ENCODE results near the gene HSPB7. TPM values are rescaled to one million over a fixed set of nuclear protein-coding genes. Genes with fewer than 3 reads are reported as not detected.

HSPB7 gene
- total RNA-seq, 2 experiments from 2014 or later: not detected

DNA sequence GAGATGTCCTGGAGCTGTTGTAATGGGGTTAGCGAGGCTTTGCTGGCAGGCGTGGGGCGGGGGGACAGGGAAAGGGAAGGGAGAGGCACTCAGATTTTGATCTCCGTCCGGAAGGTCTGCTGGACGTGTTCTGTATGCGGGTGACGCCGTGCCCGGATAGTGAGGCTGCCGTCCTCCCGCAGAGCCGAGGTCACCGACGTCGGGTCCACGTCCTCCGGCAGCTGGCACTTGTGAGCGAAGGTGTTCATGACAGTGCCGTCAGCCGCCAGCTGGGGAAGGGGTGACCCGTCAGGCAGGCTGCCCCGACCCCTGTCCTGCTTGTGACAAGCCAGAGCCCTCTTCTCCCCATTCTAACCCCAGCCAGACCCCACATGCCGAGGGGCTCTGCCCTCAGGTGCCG is 2.4 kb downstream of the HSPB7 start:
- H3K27me3 Mint-ChIP-seq: peaks cover 20% of the 10 kb centered on the region
- ATAC-seq: no peak
- CTCF ChIA-PET: no interaction called here

DNA sequence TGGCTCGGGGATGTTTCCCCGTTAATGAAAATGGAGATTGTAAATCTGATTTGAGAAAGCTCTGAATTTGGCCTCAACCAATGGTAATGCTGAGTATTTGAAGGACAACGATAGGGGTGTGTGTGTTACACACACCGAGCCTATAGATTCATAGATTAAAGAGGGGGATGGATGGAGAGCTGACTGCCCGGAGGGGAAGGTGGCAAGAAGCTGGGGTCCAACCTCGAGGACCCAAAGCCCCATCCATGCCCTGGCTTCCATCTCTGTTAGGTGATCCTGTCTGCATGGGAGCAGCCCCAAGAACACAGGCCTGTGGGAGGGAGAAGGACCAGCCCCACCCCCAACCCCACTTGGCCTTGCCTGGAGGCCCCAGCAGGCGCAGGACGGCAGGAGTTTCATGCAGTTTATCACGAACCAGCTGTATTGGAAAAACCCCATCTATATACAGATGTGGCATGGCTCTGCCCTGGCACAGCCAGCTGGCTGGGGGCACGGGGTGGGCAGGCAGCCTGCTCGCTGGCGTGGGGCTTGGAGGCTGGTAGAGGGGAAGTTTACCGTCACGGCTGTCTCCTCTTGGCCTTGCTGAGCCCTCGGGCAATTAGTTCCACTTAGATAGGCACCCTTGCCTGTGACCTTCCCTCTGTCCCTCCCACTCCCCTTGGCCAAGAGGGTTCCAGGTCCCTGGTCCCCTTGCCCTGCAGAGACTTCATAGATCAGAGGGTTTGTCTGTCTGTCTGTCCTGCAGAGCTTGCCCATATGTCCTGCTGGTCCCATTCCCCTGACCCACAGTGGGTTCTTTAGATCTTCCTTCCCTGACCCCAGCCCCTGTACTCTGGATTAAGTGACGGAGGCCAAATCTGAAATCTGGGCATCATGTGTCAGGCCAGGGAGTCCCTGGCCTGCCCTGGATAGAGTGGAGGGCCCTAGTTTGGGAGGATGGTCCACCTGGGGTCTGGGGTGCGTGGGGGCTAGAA is 3.0 kb downstream of the HSPB7 start:
- Mint-ChIP-seq H3K27ac (no peak overlapping the region), H3K9me3 (ENCODE audit: low read depth) (no peaks in the 10 kb centered on the region), H3K36me3 (no peaks in the 10 kb centered on the region), H3K4me1 (peaks cover 2% of the 10 kb centered on the region), H3K4me3 (no peak overlapping the region), H3K27me3 (peaks cover 20% of the 10 kb centered on the region)
- DNase-seq (no peak), ATAC-seq (no peak)
- CTCF ChIA-PET: interaction anchor here (1.2 kb wide), 1 partner anchor 66 kb away, joined by 4 read pairs; no protein-coding TSS in a partner anchor

More for the DNA sequence above, 2.4 kb downstream of the HSPB7 start:
- H3K36me3 Mint-ChIP-seq: no peaks in the 10 kb centered on the region
- no peak overlapping the region for H3K27ac Mint-ChIP-seq
- H3K4me3 Mint-ChIP-seq: no peak overlapping the region
- H3K9me3 Mint-ChIP-seq (ENCODE audit: low read depth): no peaks in the 10 kb centered on the region
- no peak for DNase-seq
- H3K4me1 Mint-ChIP-seq: peaks cover 2% of the 10 kb centered on the region

DNA sequence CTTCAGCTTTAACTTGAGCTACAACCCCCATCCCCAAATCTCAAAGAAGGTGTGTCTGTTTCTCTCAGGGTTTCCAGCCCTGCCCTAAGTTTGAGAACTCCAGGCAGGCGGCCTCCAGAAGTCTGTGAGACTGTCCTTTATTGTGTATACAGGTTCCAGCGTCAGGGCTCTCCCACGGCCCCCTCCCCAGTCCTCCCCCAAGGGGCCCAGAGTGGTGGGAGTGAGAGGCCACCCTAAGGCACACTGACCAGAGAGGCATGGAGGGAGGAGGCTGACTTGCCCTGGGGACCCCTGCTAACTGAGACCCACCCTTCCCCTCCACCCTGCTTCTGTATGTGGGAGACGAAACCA is 4.0 kb downstream of the HSPB7 start:
- no peaks in the 10 kb centered on the region for H3K9me3 Mint-ChIP-seq (ENCODE audit: low read depth)
- H3K36me3 Mint-ChIP-seq: no peaks in the 10 kb centered on the region
- DNase-seq: no peak
- no peak overlapping the region for H3K4me3 Mint-ChIP-seq
- H3K27ac Mint-ChIP-seq: no peak overlapping the region
- H3K4me1 Mint-ChIP-seq: peaks cover 2% of the 10 kb centered on the region
- no peak for ATAC-seq
- CTCF ChIA-PET: interaction anchor here (1.1 to 1.6 kb wide), 3 partner anchors 55 to 222 kb away, joined by 3 to 4 read pairs (median 3); no protein-coding TSS in a partner anchor
- H3K27me3 Mint-ChIP-seq: peaks cover 20% of the 10 kb centered on the region

DNA sequence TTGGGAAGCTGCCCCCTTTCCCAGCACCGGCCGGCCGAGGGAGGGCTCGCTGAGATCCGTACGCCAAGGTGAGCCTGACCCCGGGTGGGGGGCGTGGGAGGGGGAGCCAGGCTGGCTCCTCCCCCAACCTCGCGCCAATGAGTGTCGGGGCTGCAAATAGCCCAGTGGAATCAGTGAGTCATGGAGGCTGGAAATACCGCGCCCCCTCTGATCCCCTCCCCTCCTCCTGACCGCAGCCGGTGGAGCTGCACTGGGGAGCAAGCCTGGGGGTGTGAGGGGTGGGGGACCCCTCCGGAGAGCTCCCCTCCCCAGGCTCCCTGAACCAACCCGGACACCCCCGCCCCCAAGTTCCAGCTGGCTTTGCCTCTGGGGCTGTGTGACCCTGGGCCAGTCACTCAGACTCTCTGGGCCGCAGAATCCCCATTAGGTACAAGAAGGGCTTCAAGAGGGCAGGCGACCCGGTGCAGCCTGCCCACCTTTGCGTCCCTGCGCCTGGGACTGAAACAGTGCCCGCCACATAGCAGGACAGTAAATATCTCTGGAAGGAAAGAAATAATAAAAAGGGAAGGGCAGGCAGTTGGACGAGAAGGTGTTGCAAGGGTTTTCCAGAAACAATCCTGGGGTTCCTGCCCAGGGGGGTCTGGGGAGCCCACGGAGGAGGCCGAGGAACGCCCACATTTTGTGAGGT is 4.5 kb downstream of the HSPB7 start:
- CTCF ChIA-PET: interaction anchor here (1.1 to 1.6 kb wide), 2 partner anchors 55 to 222 kb away, joined by 3 read pairs; no protein-coding TSS in a partner anchor
- Mint-ChIP-seq H3K27ac (no peak overlapping the region), H3K4me1 (peaks cover 2% of the 10 kb centered on the region), H3K36me3 (no peaks in the 10 kb centered on the region), H3K9me3 (ENCODE audit: low read depth) (no peaks in the 10 kb centered on the region), H3K4me3 (no peak overlapping the region), H3K27me3 (peaks cover 20% of the 10 kb centered on the region)
- DNase-seq (peak; percentile 50), ATAC-seq (peak; percentile 49)

DNA sequence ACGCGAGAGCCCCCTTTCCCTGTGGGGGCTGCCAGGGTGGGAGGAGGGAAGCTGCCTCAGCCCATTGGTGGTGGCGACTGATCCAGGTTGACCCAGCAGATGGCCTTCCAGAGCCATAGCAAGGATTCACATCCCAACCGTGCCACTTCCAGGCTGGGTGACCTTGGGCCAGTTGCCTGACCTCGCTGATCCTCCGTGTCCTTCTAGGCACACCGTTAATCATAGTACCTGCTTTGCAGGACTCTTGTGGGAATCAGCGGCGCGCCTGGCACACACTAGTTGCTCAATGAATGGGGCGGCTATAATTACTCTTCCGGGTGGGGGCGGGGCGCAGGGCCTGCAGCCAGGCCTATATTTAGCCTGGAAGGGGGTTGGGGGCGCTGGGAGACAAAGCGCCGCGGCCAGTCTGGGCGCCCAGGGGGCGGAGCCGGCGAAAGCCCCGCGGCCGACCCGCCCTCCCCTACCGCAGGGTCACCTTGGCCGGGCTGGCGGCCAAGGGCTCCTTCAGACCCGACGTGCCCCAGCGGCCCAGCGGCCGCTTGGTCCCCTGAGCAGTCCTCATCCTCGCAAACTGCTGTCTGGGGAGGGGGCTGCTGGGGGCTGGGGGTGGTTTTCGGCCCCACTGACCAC is 5.1 kb downstream of the HSPB7 start:
- Mint-ChIP-seq H3K36me3 (no peaks in the 10 kb centered on the region), H3K4me3 (no peak overlapping the region), H3K27me3 (peaks cover 20% of the 10 kb centered on the region), H3K4me1 (peaks cover 4% of the 10 kb centered on the region), H3K9me3 (ENCODE audit: low read depth) (no peaks in the 10 kb centered on the region), H3K27ac (no peak overlapping the region)
- CTCF ChIA-PET: interaction anchor here (1.0 to 1.6 kb wide), 3 partner anchors 56 to 221 kb away, joined by 3 to 4 read pairs (median 3); no protein-coding TSS in a partner anchor
- DNase-seq (peak; percentile 51), ATAC-seq (peak; percentile 52)

DNA sequence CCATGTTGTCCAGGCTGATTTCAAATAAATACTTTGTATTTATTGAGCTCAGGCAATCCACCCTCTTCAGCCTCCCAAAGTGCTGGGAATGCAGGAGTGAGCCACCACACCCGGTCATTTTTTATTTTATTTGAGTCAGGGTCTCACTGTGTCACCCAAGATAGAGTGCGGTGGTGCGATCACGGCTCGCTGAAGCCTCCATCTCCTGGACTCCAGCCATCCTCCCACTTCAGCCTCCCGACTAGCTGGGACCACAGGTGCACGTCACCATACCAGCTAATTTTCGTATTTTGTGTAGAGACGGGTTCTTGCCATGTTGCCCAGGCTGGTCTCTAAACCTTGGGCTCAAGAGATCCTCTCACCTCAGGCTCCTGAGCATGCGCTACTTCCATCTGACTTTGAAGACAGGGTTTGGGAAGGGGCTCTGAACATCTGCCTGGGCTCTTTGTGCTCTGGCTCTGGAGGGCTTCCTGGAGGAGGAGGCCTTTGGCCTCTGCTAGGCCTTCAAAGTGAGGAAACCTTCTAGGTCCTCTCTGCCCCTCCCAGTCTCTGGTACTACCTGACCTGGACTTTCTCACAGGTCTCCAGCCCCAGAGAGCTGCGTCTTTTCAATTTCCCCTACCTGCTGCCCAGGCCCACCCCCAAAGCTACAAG is 5.8 kb downstream of the HSPB7 start:
- ATAC-seq (no peak), DNase-seq (no peak)
- Mint-ChIP-seq H3K4me3 (no peak overlapping the region), H3K9me3 (ENCODE audit: low read depth) (no peaks in the 10 kb centered on the region), H3K4me1 (peaks cover 6% of the 10 kb centered on the region), H3K27me3 (peaks cover 20% of the 10 kb centered on the region), H3K27ac (no peak overlapping the region), H3K36me3 (no peaks in the 10 kb centered on the region)
- CTCF ChIA-PET: interaction anchor here (1.0 to 2.1 kb wide), 4 partner anchors 56 to 197 kb away, joined by 3 to 6 read pairs (median 4); no protein-coding TSS in a partner anchor

DNA sequence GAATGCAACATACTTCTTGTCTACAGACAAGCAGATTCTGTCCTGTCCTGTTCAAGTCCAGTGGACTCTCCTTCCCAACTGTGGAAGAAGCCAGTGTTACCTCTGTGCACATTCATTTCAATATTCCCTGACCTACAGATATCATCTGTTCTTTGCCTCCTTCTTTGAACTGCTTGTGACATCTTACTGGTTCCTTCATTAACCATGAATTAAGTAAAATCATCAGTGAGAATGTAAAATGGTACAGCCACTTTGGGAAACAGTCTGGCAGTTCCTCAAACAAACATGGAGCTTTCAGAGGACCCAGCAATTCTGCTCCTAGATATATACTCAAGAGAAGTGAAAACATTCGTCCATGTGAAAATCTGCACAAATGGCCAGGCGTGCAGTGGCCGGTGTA is 7.0 kb downstream of the HSPB7 start:
- DNase-seq (no peak), ATAC-seq (no peak)
- Mint-ChIP-seq H3K36me3 (no peaks in the 10 kb centered on the region), H3K9me3 (ENCODE audit: low read depth) (no peaks in the 10 kb centered on the region), H3K4me1 (peaks cover 14% of the 10 kb centered on the region), H3K27ac (no peak overlapping the region), H3K4me3 (no peak overlapping the region), H3K27me3 (peaks cover 20% of the 10 kb centered on the region)
- CTCF ChIA-PET: interaction anchor here (1.0 to 5.5 kb wide), 4 partner anchors 45 to 195 kb away, joined by 3 to 39 read pairs (median 5); no protein-coding TSS in a partner anchor

DNA sequence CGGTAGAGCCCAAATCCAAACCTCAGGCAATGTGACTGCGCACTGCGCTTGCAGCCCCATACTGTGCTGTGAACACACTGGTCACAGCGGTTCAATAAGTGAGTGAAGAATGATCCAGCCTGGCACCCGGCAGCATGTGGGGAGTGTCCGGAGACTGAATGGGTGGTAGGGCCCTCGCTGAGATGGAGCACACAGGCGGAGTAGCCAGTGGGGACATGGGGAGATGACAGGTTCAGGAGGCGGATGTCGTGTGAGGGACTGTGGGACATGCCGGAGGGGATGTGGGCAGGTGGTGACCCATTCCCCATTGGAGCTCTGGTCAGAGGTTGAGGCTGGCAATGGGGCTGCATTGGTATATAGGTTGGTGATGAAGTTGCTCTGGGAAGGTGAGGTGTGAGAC is 8.2 kb downstream of the HSPB7 start:
- Mint-ChIP-seq H3K27ac (no peak overlapping the region), H3K9me3 (ENCODE audit: low read depth) (no peaks in the 10 kb centered on the region), H3K4me3 (no peak overlapping the region), H3K4me1 (peaks cover 14% of the 10 kb centered on the region), H3K27me3 (peaks cover 20% of the 10 kb centered on the region), H3K36me3 (no peaks in the 10 kb centered on the region)
- DNase-seq: no peak
- CTCF ChIA-PET: interaction anchor here (0.6 to 5.5 kb wide), 11 partner anchors 9 to 218 kb away, joined by 3 to 39 read pairs (median 4); partner anchors contain the start of gene HSPB7
- ATAC-seq: no peak

DNA sequence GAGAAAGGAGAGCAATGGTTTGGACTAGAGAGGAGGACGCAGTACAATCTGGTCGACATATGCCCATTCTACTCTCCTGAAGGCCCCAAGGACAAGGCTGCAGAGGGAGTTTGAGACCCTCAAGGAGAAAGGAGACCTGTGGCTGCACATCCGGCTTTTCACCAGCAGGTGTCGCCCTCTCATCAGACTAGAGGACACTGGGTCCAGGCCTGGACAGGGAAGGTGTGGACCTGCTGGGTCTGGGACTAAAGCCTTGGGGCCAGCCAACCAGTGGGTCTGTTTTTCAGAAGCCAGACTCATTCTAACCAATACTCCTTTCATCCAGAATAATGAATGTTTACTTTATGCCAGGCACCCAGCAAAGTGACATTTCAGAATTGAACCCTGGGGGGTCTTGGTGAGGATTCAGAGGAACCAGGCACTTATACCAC is 8.8 kb downstream of the HSPB7 start:
- no peak overlapping the region for H3K27ac Mint-ChIP-seq
- H3K4me1 Mint-ChIP-seq: peaks cover 14% of the 10 kb centered on the region
- DNase-seq (peak; percentile 83), ATAC-seq (peak; percentile 62)
- H3K36me3 Mint-ChIP-seq: no peaks in the 10 kb centered on the region
- H3K4me3 Mint-ChIP-seq: no peak overlapping the region
- peaks cover 13% of the 10 kb centered on the region for H3K27me3 Mint-ChIP-seq
- H3K9me3 Mint-ChIP-seq (ENCODE audit: low read depth): no peaks in the 10 kb centered on the region
- CTCF ChIA-PET: interaction anchor here (0.6 to 5.5 kb wide), 13 partner anchors 9 to 261 kb away, joined by 3 to 39 read pairs (median 3); partner anchors contain the start of gene HSPB7

DNA sequence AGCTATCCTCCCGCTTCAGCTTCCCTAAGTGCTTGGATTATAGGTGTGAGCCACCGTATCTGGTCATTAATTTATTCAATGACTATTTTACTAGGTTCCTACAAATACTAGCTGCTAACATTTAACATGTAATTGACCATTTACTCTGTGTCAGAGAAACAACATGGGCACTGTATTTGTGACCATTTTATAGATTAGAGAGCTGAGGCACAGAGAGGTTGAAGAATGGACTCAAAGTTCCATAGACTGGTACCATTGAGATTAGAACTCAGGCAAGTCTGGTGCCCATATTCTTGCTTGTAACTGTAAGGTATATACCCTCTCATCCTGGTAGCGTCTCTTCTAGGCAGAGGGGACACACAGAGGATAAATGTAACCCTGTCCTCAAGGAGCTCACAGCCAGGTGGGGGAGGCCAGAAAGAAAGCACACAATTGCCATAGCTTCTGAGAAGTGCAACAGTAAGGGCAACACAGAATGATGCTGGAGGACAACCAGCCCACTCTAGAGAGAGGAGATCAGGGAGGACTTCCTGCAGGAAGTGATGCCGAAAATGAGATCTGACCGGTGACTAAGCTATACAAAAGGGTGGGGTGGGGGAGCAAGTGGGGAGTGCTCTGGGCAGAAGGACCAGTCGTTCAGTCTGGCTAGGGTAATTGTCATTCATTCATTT is 10.0 kb downstream of the HSPB7 start:
- no peak for DNase-seq
- no peaks in the 10 kb centered on the region for H3K36me3 Mint-ChIP-seq
- ATAC-seq: no peak
- CTCF ChIA-PET: interaction anchor here (0.7 to 5.5 kb wide), 17 partner anchors 9 to 310 kb away, joined by 3 to 39 read pairs (median 3); partner anchors contain the start of gene FAM131C
- H3K4me1 Mint-ChIP-seq: peaks cover 14% of the 10 kb centered on the region
- H3K9me3 Mint-ChIP-seq (ENCODE audit: low read depth): no peaks in the 10 kb centered on the region
- no peak overlapping the region for H3K27ac Mint-ChIP-seq
- H3K4me3 Mint-ChIP-seq: no peak overlapping the region
- peaks cover 12% of the 10 kb centered on the region for H3K27me3 Mint-ChIP-seq

DNA sequence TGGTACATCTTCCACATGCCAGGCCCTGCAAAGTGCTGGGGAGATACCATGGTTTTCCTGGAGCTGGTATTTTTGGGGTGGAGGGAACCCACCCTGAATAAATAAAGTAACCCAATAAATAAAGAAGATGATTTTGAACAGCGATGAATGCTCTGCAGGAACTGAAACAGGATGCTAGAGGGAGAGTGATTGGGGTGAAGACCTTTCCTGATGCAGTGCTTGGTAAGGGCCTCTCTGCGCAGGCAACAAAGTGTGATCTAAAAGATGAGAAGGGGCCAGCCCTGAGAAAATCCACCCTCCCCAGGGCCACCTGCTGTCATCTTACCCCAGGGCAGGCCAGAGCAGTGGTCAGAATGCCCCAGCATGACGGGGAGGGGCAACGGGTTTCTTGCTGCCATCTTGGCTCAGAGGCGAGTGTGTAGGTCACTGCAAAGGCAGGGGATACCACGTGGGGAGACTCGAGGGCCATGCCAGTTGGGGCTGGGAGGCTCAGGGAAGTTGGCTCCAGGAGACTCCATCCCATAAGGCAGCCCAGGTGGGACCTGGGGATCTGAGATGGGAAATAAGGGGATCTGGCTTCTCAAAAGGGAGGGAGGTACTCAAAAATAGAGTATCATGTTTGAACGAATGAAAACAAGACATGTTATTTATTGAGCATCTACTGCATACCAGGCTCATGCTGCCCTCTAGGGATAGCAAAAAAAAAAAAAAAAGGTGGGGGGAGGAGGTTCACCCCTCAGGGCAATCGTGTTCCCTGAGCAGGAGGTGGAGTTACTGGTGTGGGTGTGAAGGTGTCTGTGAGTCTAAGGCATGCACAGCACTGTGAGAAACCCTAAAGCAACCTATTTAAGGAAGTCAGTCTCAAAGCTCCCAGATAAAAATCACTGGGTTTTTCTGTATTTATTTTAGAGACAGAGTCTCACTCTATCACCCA is 11.0 kb downstream of the HSPB7 start:
- CTCF ChIA-PET: interaction anchor here (0.7 to 5.5 kb wide), 12 partner anchors 8 to 309 kb away, joined by 3 to 39 read pairs (median 4); no protein-coding TSS in a partner anchor
- Mint-ChIP-seq H3K36me3 (no peaks in the 10 kb centered on the region), H3K9me3 (ENCODE audit: low read depth) (no peaks in the 10 kb centered on the region), H3K4me1 (peaks cover 12% of the 10 kb centered on the region), H3K27me3 (peaks cover 8% of the 10 kb centered on the region), H3K27ac (no peak overlapping the region), H3K4me3 (no peak overlapping the region)
- no peak for DNase-seq
- ATAC-seq: peak; percentile 66
